ENCODE data around the gene DNASE1L1.

DNA sequence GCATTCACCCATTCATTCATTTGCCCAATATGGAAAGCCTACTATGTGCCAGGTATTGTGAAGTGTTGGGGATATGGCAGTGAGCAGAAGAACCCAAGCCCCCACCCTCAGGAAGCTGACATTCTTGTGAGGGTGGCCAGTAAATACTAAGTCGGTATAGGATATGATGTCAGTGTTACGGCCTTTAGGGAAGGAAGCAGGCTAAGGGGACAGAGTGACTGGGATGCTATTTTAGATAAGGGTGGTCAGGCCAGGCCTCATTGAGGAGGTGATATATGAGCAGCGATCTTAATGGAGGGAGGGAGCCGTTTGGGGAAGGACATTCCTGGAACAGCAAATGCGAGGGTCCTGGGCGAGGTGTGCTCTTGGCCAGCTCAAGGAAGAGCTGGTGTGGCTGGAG is 21.4 kb upstream of the DNASE1L1 start:
- TF ChIP-seq POLR2A (IDR thresholded peaks at IDR 0.05) (no peak), EP300 (IDR thresholded peaks at IDR 0.05; ENCODE audit: low read depth) (no peak)

Data from transverse colon (tissue), 1 donor.